ENCODE measurements around the gene C1orf116. TPM values are rescaled to one million over a fixed set of nuclear protein-coding genes. Genes with fewer than 3 reads are reported as not detected.

The C1orf116 gene
- total RNA-seq, 1 donor from 2014 or later = 0.49 TPM

DNA sequence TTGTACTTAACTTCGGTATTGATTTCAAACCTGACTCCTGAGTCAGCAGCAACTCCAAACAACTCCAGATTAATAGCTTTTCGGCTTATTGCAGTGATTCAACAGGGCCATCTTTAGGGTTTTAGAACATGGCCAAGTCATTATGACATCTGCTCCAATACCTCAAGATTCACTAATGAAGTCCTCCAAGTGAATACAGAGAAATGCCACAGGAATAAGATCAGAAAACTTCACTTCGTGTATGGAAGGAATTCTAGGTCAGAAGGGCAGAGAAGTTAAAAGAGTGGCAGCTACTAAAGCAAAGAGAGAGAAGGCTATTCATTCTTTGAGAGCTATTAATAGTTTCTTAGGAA lies 7.6 kb upstream of the C1orf116 start:
- no peak for ATAC-seq
- DNase-seq (ENCODE audit: low spot score) = no peak
- intact Hi-C loops (cut with DNase I) = no loop called here

DNA sequence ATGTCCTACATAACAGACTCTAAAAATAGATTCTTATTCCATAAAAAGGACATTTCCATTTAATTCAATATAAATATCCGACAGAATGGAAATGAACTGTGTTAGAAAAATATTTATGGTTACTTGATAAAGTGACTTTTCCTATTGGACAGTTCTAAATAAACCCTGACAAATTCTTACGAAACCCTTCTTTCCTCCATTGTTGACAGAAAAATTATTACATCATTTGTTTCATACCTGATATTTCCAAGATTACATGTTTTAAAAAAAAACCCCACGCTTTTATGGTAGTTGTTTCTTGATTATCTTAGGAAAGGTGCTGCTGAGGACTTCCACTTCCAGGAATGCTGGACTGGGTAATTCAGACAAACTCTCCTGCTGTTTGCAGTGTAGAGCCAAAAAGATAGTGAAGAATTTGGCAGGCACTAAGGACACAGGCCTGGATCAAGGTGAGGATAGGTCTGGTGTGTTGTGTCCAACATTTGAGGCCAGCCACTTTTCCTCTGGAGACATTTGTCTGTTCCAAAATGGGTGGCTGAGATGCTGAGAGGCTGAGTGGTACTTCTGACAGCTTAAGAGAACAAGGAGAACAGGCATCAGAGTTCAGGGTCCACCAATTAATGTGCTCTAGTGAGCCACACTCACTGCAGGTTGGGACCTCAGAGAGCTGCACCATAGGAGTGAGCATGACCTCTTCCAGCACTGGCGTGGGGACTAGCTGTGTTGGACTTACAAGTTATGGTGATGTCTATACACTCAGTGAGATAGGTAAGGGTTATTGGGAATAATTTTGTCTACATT lies 7.0 kb upstream of the C1orf116 start:
- intact Hi-C loops (cut with DNase I) = no loop called here
- ATAC-seq = no peak
- no peak for DNase-seq (ENCODE audit: low spot score)

- ATAC-seq (no peak), DNase-seq (ENCODE audit: low spot score) (no peak)
- intact Hi-C loops (cut with DNase I) = no loop called here
Measured at GRCh38 chr1:207036865-207037264, 4.3 kb upstream of the C1orf116 start.

- DNase-seq (ENCODE audit: low spot score) (no peak), ATAC-seq (no peak)
- intact Hi-C loops (cut with DNase I) = no loop called here
Measured at GRCh38 chr1:207035877-207036551, 3.5 kb upstream of the C1orf116 start.

GRCh38 chr1:207034998-207035397 lies 2.4 kb upstream of the C1orf116 start:
- intact Hi-C loops (cut with DNase I) = no loop called here
- DNase-seq (ENCODE audit: low spot score) (no peak), ATAC-seq (no peak)

- no peak for DNase-seq (ENCODE audit: low spot score)
- intact Hi-C loops (cut with DNase I) = no loop called here
- ATAC-seq = no peak
Measured at GRCh38 chr1:207034208-207034607, 1.7 kb upstream of the C1orf116 start.

DNA sequence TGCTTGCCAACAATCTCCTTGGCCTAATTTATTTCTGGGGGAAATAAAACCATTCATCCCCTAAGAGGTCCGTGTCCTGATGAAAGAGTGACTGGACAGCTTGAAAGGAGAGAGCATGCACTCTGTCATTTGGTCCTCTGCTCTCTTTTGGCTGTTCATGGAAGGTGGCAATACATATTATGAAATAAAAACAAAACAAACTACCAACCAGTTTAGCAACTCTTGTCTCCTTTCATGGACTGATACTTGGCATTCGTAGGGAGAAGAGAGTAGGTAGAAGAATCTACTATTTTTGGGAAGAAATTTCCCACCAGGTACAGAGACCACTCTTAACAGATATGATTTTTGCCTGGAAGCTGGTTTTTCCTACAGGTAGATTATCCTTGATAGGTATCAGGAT lies 746 bp upstream of the C1orf116 start:
- no peak for DNase-seq (ENCODE audit: low spot score)
- no peak for ATAC-seq
- intact Hi-C loops (cut with DNase I) = no loop called here

DNA sequence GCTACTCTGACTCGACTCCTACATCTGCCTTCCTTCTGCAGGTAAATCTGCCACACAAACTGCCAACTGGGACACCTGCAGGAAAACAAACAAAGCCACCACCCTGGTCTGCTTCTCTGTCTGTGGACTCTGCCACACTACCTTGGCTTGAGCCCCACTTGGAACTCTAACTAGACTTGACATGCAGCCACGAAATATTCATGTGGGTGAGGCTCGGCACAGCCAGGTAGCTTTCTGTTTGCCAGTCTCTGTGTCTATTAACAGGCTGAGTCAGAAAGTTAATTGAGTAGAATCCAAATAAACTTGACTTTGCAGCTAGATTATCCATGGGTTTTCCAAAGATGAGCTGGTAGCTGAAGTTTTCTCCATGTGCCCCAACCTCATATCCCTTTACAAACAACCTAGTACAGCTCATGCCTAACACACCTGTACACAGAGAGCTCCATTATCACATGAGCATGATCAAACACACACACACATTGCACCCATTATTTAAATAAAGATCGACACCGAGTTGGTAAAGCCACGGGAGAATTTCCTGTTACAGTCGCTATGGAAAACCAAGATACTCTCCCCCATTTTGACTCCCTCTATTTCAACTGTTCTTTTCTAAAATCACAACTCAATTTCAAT lies 808 bp downstream of the C1orf116 start:
- intact Hi-C loops (cut with DNase I) = no loop called here
- ATAC-seq (no peak), DNase-seq (ENCODE audit: low spot score) (no peak)

DNA sequence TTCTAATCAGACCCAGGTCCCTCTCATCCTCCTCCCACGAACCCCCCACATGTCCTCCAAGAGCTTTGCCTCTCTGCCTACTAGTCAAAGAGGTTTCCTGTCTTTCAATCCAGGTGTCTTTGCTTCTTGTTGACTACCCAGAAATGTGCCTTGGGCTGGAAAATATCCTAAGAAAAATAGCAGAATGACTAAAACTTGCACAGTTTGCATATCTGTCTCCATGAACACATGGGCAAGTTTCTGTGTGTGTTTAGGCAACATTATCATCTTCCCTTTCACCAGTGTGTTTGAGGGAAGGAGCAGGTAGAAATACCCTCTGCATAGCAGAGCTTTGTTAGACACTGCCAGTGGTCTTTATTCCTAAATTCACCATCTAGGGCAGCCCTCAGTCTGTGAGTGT lies 1.5 kb downstream of the C1orf116 start:
- DNase-seq (ENCODE audit: low spot score) (no peak), ATAC-seq (no peak)
- intact Hi-C loops (cut with DNase I) = no loop called here

GRCh38 chr1:207030522-207031009 lies 2.0 kb downstream of the C1orf116 start:
- ATAC-seq (no peak), DNase-seq (ENCODE audit: low spot score) (no peak)
- intact Hi-C loops (cut with DNase I) = no loop called here

- ATAC-seq = no peak
- intact Hi-C loops (cut with DNase I) = no loop called here
- DNase-seq (ENCODE audit: low spot score) = no peak
Measured at GRCh38 chr1:207029701-207030521, 2.6 kb downstream of the C1orf116 start.

DNA sequence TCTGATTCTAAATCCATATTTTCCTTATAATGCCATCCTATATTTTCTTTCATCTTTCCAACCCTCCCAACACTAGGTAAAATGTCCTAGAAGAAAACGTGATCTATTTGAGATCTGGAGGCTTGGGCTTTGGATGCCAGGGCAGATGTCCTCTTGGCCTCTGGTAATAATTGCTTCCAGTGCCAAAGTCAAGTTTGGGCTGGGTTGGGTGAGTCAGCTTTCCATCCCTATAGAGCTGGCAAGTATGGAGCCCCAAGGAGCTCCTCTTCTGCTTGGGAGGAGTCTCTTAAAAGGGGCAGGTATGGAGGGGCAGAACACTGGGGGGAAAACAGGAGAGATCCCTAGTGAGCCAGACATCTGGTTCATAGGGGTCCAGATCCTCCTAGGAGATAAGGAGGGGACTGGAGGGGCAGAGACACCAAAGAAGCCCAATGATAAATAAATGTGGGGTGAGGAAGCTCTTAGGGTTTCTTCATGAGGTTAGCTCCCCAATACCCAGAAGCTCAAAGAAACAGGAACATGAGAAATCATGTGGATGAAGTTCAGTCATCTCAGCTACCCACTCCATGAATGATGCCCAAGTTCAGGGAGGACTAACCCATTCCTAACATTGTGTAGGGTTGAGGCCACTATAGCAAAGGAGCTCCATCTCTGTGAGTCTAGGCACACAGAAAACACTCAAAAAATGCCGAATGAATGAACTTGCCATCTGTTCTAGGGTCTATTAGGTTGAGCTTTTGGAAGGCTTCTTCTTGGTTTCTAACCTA lies 3.5 kb downstream of the C1orf116 start:
- intact Hi-C loops (cut with DNase I) = no loop called here
- ATAC-seq = no peak
- no peak for DNase-seq (ENCODE audit: low spot score)

DNA sequence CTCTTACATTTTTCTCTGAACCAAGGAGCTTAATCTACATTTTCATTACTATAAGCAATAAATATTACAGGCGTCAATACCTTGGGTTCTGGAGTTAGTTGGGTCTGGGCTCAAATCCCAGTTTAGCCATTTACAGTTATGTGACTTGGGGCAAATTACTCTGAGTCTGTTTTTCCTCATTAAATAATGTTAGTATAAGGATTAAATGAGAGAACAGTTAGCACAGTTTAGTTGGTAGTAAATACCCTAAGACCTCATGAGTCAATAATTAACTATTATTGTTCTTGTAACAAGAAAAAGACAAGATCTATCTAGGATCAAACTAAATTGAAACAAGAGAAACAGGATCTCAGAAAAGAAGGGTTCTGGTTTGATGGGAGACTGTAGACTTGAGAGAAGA lies 4.6 kb downstream of the C1orf116 start:
- intact Hi-C loops (cut with DNase I) = no loop called here
- DNase-seq (ENCODE audit: low spot score) (no peak), ATAC-seq (no peak)

DNA sequence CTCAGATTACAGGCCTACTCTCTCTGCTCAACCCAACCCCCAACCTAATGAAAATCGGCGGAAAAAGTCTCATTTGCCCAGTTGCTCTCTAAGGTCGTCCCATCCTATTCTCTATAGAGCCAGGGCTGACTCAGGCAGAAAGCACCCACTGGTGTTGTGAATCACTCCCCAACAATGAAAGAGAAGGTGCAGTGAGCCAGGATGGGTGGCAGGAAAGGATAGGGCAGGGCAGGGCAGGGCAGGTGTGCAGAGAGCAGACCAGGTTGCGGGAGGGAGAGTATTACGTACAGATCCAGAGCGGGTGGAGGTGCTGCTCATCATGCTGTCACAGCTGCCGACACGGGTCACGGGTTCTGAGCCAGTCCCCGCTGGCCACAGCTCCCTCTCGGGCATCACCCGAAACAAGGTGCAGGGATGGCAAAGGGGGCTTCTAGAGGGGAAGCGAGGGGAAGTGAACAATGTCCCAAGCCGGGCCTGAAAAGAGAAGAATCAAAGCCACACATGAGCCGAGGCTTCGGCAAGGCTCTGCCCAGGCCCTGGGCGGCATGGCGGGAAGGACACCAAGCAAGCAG lies 5.3 kb downstream of the C1orf116 start:
- no peak for DNase-seq (ENCODE audit: low spot score)
- intact Hi-C loops (cut with DNase I) = no loop called here
- ATAC-seq = no peak

DNA sequence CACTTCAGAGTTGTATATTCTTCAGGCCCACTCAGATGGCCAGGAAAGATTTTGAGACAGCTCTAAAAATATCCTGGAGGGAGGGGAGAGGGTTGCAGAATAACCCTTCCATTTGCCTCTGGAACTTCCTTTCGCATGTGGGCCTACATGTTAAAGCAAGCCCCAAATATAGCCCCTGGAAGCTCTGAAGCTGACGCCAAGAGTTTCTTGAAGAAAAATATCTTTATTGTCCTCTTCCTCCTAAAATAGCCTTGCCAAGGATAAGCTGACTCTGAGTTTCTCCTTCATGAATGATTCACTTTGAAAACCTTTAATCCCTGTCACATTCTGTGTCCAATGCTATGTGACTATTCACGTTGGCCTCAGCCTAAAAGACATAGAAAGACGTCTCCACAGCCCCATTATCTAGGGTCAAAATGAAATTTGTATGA lies 6.4 kb downstream of the C1orf116 start:
- no peak for ATAC-seq
- intact Hi-C loops (cut with DNase I) = no loop called here
- DNase-seq (ENCODE audit: low spot score) = no peak

DNA sequence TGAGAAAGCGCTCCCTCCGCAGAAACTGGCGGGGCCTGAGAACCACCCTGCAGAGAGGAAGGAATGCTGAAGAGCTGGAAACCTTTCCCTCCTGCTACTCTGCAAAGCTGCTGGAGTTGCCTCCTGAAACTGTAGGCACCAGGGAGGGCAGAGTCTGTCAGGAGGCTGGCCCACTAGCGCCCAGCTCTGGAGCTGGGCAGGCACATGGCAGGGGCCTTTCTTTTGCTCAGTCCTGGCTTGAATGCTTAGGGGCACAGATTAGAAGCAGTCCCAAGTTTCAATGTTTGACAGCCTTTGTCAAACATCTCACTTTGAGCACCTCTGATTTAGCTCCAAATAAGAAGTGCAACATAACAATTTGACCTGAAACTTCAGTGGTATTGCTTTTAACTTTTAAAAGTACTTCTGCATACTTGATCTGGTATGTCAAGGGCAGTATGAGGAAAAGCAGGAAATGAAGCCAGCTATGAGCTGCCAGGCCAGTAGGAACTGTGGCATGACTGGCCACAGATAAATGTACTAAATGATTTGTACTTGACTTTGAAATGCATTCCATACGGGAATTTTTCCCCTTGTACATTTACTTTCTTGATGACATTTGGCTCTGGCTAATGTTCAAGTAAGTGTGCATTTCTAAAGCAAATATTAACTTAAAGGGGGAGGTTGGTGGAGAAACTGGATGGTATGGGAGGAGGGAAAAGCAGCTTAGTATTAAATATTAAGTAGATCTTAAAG lies 7.2 kb downstream of the C1orf116 start:
- intact Hi-C loops (cut with DNase I) = no loop called here
- DNase-seq (ENCODE audit: low spot score) = no peak
- ATAC-seq = peak; percentile 6

- ATAC-seq (no peak), DNase-seq (ENCODE audit: low spot score) (no peak)
Measured at GRCh38 chr1:207024202-207025145, 8.1 kb downstream of the C1orf116 start.

More at GRCh38 chr1:207024202-207025145, 8.1 kb downstream of the C1orf116 start:
- intact Hi-C loops (cut with DNase I) = no loop called here

Measured in sciatic nerve (tissue), 2 donors.